B cell (primary cell): Measurements from ENCODE around the gene SUB1.

Experiments
- EZH2 ChIP-seq: IDR thresholded peaks from 2 replicates; pipeline ENCODE4 v1.6.1; 2012; ENCODE audit warnings: borderline replicate concordance, low read depth, mild to moderate bottlenecking, moderate library complexity, low read length; ENCODE audit not compliant: insufficient read depth, poor library complexity, severe bottlenecking
- TF ChIP-seq, protein P1 (sequence below): fragments of 200-600 bp; IDR thresholded peaks from one replicate; pipeline ENCODE4 v1.8.0; 2022; ENCODE audit warnings: antibody characterized with exemption, mild to moderate bottlenecking

- TF ChIP-seq, protein P1, sequence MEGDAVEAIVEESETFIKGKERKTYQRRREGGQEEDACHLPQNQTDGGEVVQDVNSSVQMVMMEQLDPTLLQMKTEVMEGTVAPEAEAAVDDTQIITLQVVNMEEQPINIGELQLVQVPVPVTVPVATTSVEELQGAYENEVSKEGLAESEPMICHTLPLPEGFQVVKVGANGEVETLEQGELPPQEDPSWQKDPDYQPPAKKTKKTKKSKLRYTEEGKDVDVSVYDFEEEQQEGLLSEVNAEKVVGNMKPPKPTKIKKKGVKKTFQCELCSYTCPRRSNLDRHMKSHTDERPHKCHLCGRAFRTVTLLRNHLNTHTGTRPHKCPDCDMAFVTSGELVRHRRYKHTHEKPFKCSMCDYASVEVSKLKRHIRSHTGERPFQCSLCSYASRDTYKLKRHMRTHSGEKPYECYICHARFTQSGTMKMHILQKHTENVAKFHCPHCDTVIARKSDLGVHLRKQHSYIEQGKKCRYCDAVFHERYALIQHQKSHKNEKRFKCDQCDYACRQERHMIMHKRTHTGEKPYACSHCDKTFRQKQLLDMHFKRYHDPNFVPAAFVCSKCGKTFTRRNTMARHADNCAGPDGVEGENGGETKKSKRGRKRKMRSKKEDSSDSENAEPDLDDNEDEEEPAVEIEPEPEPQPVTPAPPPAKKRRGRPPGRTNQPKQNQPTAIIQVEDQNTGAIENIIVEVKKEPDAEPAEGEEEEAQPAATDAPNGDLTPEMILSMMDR: no peak
- no peak for TF ChIP-seq EZH2
These were observed 18.8 kb upstream of the SUB1 start for GRCh38 chr5:32566319-32567111.
